Tibial nerve (tissue), 3 donors: ENCODE measurements around the gene RBP3.

ENCODE experiments used
- POLR2A ChIP-seq, 2 donors: fragments of 450-650 bp; IDR thresholded peaks; one replicate each; pipeline ENCODE4 v1.6.1; 2017; ENCODE audit warnings: antibody characterized with exemption in 2 of 2, mild to moderate bottlenecking in 2 of 2, moderate library complexity in 2 of 2
- TF ChIP-seq, protein P1 (sequence below), 5 experiments: fragments of 200-600 bp in 3 of 5; fragments of 450-650 bp in 2 of 5; sonication (generic) in 3 of 5; IDR thresholded peaks; one replicate each; pipeline ENCODE4 v1.5.1; 2016 to 2019; ENCODE audit warnings: antibody characterized with exemption in 5 of 5, mild to moderate bottlenecking in 3 of 5, moderate library complexity in 2 of 5

DNA sequence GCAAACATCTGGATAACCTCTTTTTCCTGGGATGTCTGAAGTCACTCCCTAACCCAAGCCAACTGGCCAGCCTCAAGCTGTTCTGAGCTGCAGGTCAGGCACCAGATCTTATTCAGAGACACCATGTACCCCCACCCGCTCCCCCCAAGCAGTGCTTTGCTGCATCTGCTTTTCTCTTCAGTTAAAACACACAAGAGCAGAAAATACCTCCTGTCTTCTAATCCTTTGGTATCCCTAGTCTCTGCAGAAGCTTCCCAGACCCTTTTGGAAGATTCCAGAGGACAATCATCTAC lies 32.9 kb downstream of the RBP3 start:
- TF ChIP-seq, protein P1, sequence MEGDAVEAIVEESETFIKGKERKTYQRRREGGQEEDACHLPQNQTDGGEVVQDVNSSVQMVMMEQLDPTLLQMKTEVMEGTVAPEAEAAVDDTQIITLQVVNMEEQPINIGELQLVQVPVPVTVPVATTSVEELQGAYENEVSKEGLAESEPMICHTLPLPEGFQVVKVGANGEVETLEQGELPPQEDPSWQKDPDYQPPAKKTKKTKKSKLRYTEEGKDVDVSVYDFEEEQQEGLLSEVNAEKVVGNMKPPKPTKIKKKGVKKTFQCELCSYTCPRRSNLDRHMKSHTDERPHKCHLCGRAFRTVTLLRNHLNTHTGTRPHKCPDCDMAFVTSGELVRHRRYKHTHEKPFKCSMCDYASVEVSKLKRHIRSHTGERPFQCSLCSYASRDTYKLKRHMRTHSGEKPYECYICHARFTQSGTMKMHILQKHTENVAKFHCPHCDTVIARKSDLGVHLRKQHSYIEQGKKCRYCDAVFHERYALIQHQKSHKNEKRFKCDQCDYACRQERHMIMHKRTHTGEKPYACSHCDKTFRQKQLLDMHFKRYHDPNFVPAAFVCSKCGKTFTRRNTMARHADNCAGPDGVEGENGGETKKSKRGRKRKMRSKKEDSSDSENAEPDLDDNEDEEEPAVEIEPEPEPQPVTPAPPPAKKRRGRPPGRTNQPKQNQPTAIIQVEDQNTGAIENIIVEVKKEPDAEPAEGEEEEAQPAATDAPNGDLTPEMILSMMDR (IDR thresholded peaks at IDR 0.05), result no peak
- no peak for TF ChIP-seq POLR2A (IDR thresholded peaks at IDR 0.05)
